Pancreas (tissue), 10 donors: Measurements from ENCODE around the gene TBKBP1. TPM values are rescaled to one million over a fixed set of nuclear protein-coding genes. Genes with fewer than 3 reads are reported as not detected.

Source experiments
- ATAC-seq, 4 donors: fragments of 200-7000 bp; cut with Tn5 transposase; one replicate each; pipeline versions ENCODE4 v1.8.0 to v1.9.1; 2020; ENCODE audit warnings: mild to moderate bottlenecking in 4 of 4, moderate library complexity in 4 of 4
- DNase-seq, 6 donors: peaks; one replicate each; pipeline ENCODE4 v3.0.0-alpha.2; 2020
- FAIRE-seq: peaks from 2 replicates; lab custom pipeline; 2012; peaks lifted over from hg19 to GRCh38; lab: Jason Lieb, UNC
- H3K27ac ChIP-seq, 4 donors: fragments of 200-600 bp; sonication (generic); 1 replicate in 3 of 4; 2 replicates in 1 of 4; pipeline versions ENCODE4 v1.5.0 to v1.8.0; 2020
- H3K27me3 ChIP-seq, 4 donors: fragments of 200-600 bp; one replicate each; pipeline ENCODE4 v1.8.0; 2021
- H3K36me3 ChIP-seq, 3 donors: fragments of 200-600 bp; sonication (generic) in 1 of 3; one replicate each; pipeline versions ENCODE4 v1.5.0 to v1.8.0; 2020 to 2021
- H3K4me1 ChIP-seq, 3 donors: fragments of 200-600 bp; one replicate each; pipeline ENCODE4 v1.8.0; 2021
- H3K4me3 ChIP-seq, 4 donors: fragments of 200-600 bp; sonication (generic) in 2 of 4; one replicate each; pipeline versions ENCODE4 v1.5.0 to v1.8.0; 2020 to 2021
- H3K9me3 ChIP-seq, 4 donors: fragments of 200-600 bp; one replicate each; pipeline ENCODE4 v1.8.0; 2021
- CTCF ChIP-seq, 4 donors: fragments of 200-600 bp; sonication (generic) in 3 of 4; IDR thresholded peaks; one replicate each; pipeline versions ENCODE4 v1.5.0 to v1.8.0; 2021; ENCODE audit warnings: antibody characterized with exemption in 4 of 4
- WGBS, 2 donors: extraction: QIAGEN DNeasy Blood & Tissue Kit; methylation state at CpG; one replicate each; pipeline ENCODE4 v1.1.7; 2013; 5-methylcytosine and 5-hydroxymethylcytosine counted together
- intact Hi-C, 3 donors: fragments of 100-400 bp; cut with DNase I; formaldehyde crosslinking; loops; one replicate each; pipeline versions ENCODE4 v1.11.1 to v1.14.2; 2022
- polyA plus RNA-seq, 2 donors: library from polyadenylated mRNA; stranded (reverse); fragments of 200-250 nt; gene quantifications; one replicate each; pipeline ENCODE4 v1.2.3, GENCODE V29; 2013
- total RNA-seq, 6 donors: library from RNA; stranded (reverse); fragmentation: NEBNext Ultra II Directional in 4 of 6; extraction: Animal tissue kit (Norgen Biotek cat#: 25700) in 4 of 6; gene quantifications; one replicate each; pipeline versions ENCODE4 v1.2.1 to v1.2.4, GENCODE V29; 2021 to 2023
- donor health status: healthy with polysubstance abuse.
- donor health status: DM: no; HTN: no; CAD: no; lungs with moderate emphysema.
- donor health status: DM: no; HTN: no; CAD: no.
- donor health status: control.
- donor health status: control.
- donor health status: Bipolar disorder and iron deficiency.
- donor health status: DM: yes; HTN: yes; CAD: no.
- donor health status: DM: no; HTN: no; CAD: no.
- donor health status: DM: no; HTN: no; CAD: no.
- donor health status: DM: yes; HTN: yes; CAD: no.

Gene TBKBP1
- total and polyA plus RNA-seq, 8 donors = 4.7 to 21.2 (median 6.4) TPM

DNA sequence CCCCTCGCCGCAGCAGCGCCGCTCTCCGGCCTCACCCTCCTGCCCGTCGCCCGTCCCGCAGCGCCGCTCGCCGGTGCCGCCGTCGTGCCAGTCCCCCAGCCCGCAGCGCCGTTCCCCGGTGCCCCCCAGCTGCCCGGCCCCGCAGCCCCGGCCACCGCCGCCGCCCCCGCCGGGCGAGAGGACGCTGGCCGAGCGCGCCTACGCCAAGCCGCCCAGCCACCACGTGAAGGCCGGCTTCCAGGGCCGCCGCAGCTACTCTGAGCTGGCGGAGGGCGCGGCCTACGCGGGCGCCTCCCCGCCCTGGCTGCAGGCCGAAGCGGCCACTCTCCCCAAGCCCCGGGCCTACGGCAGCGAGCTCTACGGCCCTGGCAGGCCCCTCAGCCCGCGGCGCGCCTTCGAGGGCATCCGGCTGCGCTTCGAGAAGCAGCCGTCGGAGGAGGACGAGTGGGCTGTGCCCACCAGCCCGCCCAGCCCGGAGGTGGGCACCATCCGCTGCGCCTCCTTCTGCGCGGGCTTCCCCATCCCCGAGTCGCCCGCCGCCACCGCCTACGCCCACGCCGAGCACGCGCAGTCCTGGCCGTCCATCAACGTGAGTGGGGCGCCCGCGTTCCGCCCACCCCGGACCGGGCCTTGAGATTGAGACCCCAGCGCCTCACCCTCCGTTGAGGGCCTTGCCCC lies 15.0 kb downstream of the TBKBP1 start:
- FAIRE-seq (no peak), ATAC-seq (peak; percentile 62 to 87 (median 76)), DNase-seq (peak in 5 of 6 donors; percentile 32 to 79 (median 58))
- Histone ChIP-seq H3K27ac (no peak overlapping the region), H3K36me3 (no peaks in the 10 kb centered on the region), H3K9me3 (no peaks in the 10 kb centered on the region), H3K4me3 (peak overlapping the region in 2 of 4 donors; percentile 17 to 18), H3K4me1 (no peaks in the 10 kb centered on the region), H3K27me3 (no peaks in the 10 kb centered on the region)
- WGBS, 2 donors = 61 to 67% methylated on average over 60 to 89 of the region's 89 CpGs
- TF ChIP-seq CTCF (IDR thresholded peaks at IDR 0.05) = no peak
- intact Hi-C loops = no loop called here

DNA sequence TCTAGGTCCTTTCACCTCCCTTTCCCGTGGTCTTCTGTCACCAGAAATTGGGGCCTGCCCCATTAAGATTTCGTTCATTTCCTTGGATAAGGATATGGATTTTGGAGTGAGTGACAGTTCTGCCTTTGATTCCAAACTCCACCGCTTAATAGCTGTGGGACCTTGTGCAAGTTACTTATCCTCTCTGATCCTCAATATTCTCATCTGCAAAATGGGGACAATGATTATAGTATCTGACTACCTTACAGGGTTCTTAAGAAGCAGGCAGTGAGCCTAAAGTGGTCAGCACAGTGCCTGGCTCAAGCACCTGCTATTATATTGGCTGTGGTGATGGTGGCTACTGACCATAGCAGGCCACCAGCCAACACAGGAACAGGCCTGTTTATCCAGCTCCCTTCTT lies 15.6 kb downstream of the TBKBP1 start:
- Histone ChIP-seq H3K27me3 (no peaks in the 10 kb centered on the region), H3K4me3 (no peak overlapping the region), H3K4me1 (no peaks in the 10 kb centered on the region), H3K27ac (no peak overlapping the region), H3K9me3 (no peaks in the 10 kb centered on the region), H3K36me3 (no peaks in the 10 kb centered on the region)
- intact Hi-C loops = no loop called here
- 86 to 90% methylated on average over 3 of the region's 3 CpGs for WGBS, 2 donors
- no peak for TF ChIP-seq CTCF (IDR thresholded peaks at IDR 0.05)
- FAIRE-seq (no peak), DNase-seq (peak in 1 of 6 donors; percentile 10), ATAC-seq (no peak)

DNA sequence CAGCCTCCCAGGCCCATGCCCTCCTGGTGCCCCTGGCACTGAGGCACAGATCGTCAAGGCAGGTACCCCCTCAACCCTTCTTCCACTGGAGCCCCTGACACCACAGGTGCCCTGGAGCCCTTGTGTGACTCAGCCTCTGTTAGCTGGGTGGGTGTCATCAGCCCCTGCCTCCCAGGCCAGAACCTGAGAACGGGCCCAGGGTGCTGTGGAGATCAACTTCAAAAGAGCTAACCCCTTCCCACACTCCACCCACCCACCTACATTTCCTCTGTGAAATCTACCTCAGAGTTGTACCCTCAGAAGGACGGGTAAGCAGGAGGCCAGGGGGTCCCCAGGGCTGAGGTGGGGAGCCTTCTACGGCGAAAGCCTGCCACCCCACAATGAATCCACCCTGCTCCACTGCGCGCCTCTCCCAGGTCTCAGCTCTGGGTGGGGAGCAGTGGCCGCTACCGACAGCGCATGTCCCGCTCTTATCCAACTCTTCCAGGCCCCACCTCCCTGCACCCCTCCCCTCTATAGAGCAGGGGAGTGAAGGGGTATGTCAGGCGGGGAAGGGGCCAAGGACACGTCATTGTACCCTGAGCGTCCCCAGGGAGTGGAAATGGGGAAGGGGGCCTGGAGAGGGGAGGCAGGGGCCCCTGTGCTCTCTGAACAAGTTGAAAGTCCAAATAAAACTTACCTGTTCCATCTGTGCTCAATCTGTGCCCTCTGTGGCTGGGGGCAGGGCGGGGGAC lies 17.6 kb downstream of the TBKBP1 start:
- ATAC-seq = no peak
- Histone ChIP-seq H3K9me3 (no peaks in the 10 kb centered on the region), H3K4me1 (no peaks in the 10 kb centered on the region), H3K27ac (no peak overlapping the region), H3K27me3 (no peaks in the 10 kb centered on the region), H3K36me3 (no peaks in the 10 kb centered on the region), H3K4me3 (no peak overlapping the region)
- no peak for DNase-seq
- no peak for FAIRE-seq
- intact Hi-C loops = no loop called here
- no peak for TF ChIP-seq CTCF (IDR thresholded peaks at IDR 0.05)
- 91 to 92% methylated on average over 12 to 15 of the region's 15 CpGs for WGBS, 2 donors

DNA sequence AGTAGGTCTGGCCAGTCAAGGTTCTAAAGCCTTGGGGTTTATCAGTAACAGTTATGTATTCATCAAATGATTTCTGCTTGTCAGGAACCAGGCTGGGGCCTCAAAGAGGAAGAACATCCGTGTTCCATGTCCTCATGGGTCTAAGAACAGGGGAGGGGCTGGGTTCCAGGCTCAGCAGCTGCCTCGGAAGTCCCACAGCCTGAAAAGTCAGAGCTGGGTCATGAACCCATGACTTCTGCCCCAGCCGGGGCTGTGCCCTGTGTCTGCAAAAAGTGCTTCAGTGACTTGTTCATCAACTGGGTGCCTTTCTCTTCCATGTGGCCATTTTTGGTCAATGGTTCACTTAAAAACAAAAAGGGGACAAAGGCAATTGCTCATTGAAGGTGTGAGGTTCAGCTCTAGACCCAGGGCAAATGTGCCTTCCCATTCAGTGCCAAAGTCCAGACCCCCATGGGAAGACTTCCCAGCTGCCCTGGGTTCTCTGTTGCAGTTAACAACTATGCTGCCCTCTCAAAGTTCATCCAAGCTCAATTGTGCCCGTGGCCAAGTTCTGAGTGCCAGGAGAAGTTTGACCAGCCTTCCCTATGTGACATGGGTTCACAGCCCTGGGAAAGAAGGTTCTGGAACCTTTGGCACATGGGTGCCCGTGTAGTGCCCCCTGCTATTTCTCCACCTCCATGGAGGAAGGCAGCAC lies 18.5 kb downstream of the TBKBP1 start:
- Histone ChIP-seq H3K4me1 (no peaks in the 10 kb centered on the region), H3K4me3 (no peak overlapping the region), H3K9me3 (no peaks in the 10 kb centered on the region), H3K27ac (no peak overlapping the region), H3K36me3 (no peaks in the 10 kb centered on the region), H3K27me3 (no peaks in the 10 kb centered on the region)
- no peak for ATAC-seq
- no peak for FAIRE-seq
- no peak for DNase-seq
- 50 to 66% methylated on average over 5 of the region's 5 CpGs for WGBS, 2 donors
- no peak for TF ChIP-seq CTCF (IDR thresholded peaks at IDR 0.05)
- intact Hi-C loops = no loop called here
